ENCODE measurements around the gene RBM10.

The RBM10 gene

DNA sequence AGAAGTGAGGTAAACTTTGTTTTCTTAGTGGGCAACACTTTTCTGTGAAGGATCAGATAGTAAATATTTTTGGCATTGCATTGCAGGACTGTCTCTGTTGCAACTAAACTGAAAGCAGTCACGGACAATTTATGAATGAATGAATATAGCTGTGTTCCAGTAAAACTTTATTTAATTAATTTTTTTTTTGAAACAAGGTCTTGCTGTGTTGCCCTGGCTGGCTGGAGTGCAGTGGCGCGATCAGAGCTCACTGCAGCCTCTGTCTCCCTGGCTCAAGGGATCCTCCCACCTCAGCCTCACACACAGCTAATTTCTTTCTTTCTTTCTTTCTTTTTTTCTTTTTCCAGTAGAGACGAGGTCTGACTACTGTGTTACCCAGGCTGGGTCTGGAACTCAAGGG lies 15.8 kb downstream of the RBM10 start:
- Histone ChIP-seq H3K4me1 (peaks cover 0 to 4% (median 0%) of the 10 kb centered on the region in 10 experiments; a peak in 6 of 20 replicates), H3K9me3 (replicated peaks in 1 of 11) (peaks cover 22 to 65% (median 42%) of the 10 kb centered on the region in 11 experiments), H3K27ac (no peak overlapping the region), H3K9ac (no peak overlapping the region), H3K4me3 (no peak overlapping the region), H4K20me1 (peaks cover 21 to 76% (median 47%) of the 10 kb centered on the region in 11 experiments; a peak in 20 of 22 replicates), H3K4me2 (no peak overlapping the region), H3K36me3 (peaks cover 31 to 88% (median 62%) of the 10 kb centered on the region in 11 experiments), H3K27me3 (peaks cover 0 to 31% (median 4%) of the 10 kb centered on the region in 11 experiments; a peak in 7 of 22 replicates)
- TF ChIP-seq Cebpa-rat (IDR thresholded peaks at IDR 0.05), result no peak

DNA sequence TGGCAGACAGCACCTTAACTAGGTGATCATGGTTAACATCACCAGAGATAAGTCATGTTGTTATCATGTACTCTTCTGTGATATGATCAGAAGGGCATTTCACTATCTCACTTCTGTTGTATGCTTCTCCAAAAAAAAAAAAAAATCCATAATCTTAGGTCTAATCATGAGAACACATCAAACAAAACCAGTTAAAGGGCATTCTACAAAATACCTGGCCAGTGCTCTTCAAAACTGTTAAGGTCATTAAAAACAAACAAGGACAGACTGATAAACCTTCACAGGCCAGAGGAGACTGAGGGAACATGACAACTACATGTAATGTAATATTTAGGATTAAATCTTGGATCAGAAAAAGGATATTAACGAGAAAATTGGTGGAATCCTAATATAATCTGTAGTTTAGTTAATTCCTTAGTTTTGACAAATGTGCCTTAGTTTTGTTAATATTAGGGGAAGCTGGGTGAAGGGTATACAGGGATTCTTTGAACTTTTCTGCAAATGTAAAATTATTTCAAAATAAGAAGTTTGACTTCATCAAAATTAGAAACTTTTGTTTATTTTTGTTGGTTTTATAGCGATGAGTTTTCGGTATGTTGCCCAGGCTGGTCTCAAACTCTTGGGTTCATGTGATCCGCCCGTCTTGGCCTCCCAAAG lies 18.0 kb downstream of the RBM10 start:
- H3K36me3 ChIP-seq, result peaks cover 13 to 65% (median 39%) of the 10 kb centered on the region in 11 experiments
- TF ChIP-seq Cebpa-rat (IDR thresholded peaks at IDR 0.05), result no peak
- H3K27me3 ChIP-seq, result peaks cover 0 to 24% (median 4%) of the 10 kb centered on the region in 11 experiments; a peak in 7 of 22 replicates
- H3K9me3 ChIP-seq (replicated peaks in 1 of 11), result peaks cover 16 to 49% (median 27%) of the 10 kb centered on the region in 11 experiments
- H3K4me1 ChIP-seq, result peaks cover 0 to 11% (median 3%) of the 10 kb centered on the region in 10 experiments; a peak in 6 of 20 replicates
- H3K4me3 ChIP-seq, result no peak overlapping the region
- H4K20me1 ChIP-seq, result peaks cover 9 to 70% (median 38%) of the 10 kb centered on the region in 11 experiments; a peak in 20 of 22 replicates
- no peak overlapping the region for H3K9ac ChIP-seq
- H3K27ac ChIP-seq, result no peak overlapping the region
- no peak overlapping the region for H3K4me2 ChIP-seq

DNA sequence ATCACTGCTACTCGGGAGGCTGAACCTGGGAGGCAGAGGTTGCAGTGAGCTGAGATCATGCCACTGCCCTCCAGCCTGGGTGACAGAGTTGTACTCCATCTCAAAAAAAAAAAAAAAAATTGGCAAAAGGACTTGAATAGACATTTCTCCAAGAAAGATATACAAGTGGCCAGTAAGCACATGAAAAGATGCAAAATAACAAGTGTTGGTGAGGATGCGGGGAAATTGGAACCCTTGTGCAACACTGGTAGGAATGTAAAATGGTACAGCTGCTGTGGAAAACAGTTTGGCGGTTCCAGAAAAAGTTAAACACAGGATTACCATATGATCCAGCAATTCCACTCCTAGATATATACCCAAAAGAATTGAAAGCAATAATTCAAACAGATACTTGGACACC lies 19.4 kb downstream of the RBM10 start:
- Histone ChIP-seq H4K20me1 (peaks cover 17 to 70% (median 43%) of the 10 kb centered on the region in 11 experiments; a peak in 21 of 22 replicates), H3K36me3 (peaks cover 15 to 63% (median 39%) of the 10 kb centered on the region in 11 experiments), H3K27ac (no peak overlapping the region), H3K4me1 (peaks cover 0 to 11% (median 3%) of the 10 kb centered on the region in 10 experiments; a peak in 6 of 20 replicates), H3K9me3 (replicated peaks in 1 of 11) (peaks cover 7 to 35% (median 17%) of the 10 kb centered on the region in 11 experiments; a peak in 19 of 22 replicates), H3K4me3 (no peak overlapping the region), H3K4me2 (no peak overlapping the region), H3K9ac (no peak overlapping the region), H3K27me3 (peaks cover 0 to 36% (median 12%) of the 10 kb centered on the region in 11 experiments; a peak in 10 of 22 replicates)
- TF ChIP-seq Cebpa-rat (IDR thresholded peaks at IDR 0.05), result no peak

DNA sequence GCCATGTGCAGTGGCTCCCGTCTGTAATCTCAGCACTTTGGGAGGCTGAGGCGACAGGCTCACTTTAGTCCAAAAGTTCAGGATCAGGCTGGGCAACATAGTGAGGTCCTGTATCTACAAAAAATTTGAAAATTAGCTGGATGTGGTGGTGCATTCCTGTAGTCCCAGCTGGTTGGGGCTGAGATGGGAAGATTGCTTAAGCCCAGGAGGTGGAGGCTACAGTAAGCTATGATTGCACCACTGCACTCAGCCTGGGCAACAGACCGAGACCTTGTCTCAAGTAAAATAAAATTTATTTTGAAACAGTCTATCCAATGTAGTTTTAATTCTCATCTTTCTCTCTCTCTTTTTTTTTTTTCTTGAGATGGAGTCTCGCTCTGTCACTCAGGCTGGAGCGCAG lies 21.1 kb downstream of the RBM10 start:
- H3K9ac ChIP-seq, result peak overlapping the region in 1 of 11 experiments; percentile 0; a peak in 2 of 22 replicates
- H3K9me3 ChIP-seq (replicated peaks in 1 of 11), result peaks cover 7 to 32% (median 17%) of the 10 kb centered on the region in 11 experiments; a peak in 19 of 22 replicates

DNA sequence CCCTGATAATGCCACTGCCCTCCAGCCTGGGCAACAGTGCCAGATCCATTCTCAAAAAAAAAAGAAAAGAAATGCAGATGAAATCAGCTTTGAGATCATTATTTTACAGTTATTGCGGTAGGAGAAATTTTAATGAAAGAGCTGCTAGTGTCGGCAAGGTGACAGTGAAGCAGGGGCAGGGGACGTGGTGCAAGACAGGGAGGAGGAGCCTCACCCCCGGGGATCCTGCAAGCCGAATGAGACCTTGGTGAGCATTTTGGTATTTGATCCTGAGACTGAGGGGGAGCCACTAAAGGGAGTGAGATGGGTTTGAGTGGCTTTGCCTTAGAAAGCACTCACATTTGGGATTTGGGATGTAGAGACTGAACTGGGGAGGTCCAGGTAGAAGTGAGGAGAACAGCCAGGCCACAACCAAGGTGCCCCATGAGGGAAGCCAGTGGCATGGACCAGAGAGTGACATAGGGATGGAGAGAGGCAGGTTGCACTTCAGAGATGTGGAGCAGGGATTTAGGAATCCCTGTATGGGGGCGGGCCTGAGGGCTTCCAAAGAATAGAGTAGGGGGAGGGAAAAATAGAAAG lies 23.6 kb downstream of the RBM10 start:
- no peak overlapping the region for H3K27ac ChIP-seq
- peaks cover 0 to 17% (median 11%) of the 10 kb centered on the region in 11 experiments; a peak in 17 of 22 replicates for H3K9me3 ChIP-seq (replicated peaks in 1 of 11)
- peaks cover 35 to 72% (median 57%) of the 10 kb centered on the region in 11 experiments for H3K36me3 ChIP-seq
- no peak overlapping the region for H3K9ac ChIP-seq
- peaks cover 0 to 11% (median 3%) of the 10 kb centered on the region in 10 experiments; a peak in 6 of 20 replicates for H3K4me1 ChIP-seq
- no peak overlapping the region for H3K4me2 ChIP-seq
- H3K27me3 ChIP-seq, result peaks cover 21 to 59% (median 45%) of the 10 kb centered on the region in 11 experiments; a peak in 21 of 22 replicates
- no peak overlapping the region for H3K4me3 ChIP-seq
- H4K20me1 ChIP-seq, result peaks cover 44 to 74% (median 66%) of the 10 kb centered on the region in 11 experiments; a peak in 21 of 22 replicates
- TF ChIP-seq Cebpa-rat (IDR thresholded peaks at IDR 0.05), result no peak

More for the DNA sequence above, 21.1 kb downstream of the RBM10 start:
- Histone ChIP-seq H3K36me3 (peaks cover 32 to 73% (median 56%) of the 10 kb centered on the region in 11 experiments), H3K27ac (peak overlapping the region in 6 of 11 experiments; percentile 6 to 53 (median 42); a peak in 8 of 22 replicates), H3K4me1 (peaks cover 0 to 11% (median 3%) of the 10 kb centered on the region in 10 experiments; a peak in 6 of 20 replicates), H4K20me1 (peaks cover 34 to 70% (median 49%) of the 10 kb centered on the region in 11 experiments; a peak in 21 of 22 replicates), H3K4me2 (peak overlapping the region in 5 of 11 experiments; percentile 7 to 28 (median 17); a peak in 5 of 22 replicates), H3K27me3 (peaks cover 4 to 40% (median 24%) of the 10 kb centered on the region in 11 experiments; a peak in 17 of 22 replicates), H3K4me3 (no peak overlapping the region)
- peak in 4 of 11 experiments; percentile 40 to 68 (median 52); a peak in 5 of 22 replicates for TF ChIP-seq Cebpa-rat (IDR thresholded peaks at IDR 0.05)

DNA sequence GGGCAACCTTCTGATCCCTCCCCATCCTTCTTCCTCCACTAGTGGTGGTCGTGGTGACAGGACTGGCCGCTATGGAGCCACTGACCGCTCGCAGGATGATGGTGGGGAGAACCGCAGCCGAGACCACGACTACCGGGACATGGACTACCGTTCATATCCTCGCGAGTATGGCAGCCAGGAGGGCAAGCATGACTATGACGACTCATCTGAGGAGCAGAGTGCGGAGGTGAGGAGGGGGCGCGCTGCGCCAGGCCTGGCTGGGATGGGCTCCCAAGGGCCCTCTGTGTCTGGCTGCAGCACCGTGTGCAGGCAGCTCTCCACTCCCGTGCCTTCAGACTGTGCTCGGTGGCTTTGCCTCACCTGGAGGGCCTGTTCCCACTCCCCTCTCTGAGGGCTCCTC lies 24.3 kb downstream of the RBM10 start:
- peaks cover 44 to 78% (median 69%) of the 10 kb centered on the region in 11 experiments; a peak in 21 of 22 replicates for H4K20me1 ChIP-seq

DNA sequence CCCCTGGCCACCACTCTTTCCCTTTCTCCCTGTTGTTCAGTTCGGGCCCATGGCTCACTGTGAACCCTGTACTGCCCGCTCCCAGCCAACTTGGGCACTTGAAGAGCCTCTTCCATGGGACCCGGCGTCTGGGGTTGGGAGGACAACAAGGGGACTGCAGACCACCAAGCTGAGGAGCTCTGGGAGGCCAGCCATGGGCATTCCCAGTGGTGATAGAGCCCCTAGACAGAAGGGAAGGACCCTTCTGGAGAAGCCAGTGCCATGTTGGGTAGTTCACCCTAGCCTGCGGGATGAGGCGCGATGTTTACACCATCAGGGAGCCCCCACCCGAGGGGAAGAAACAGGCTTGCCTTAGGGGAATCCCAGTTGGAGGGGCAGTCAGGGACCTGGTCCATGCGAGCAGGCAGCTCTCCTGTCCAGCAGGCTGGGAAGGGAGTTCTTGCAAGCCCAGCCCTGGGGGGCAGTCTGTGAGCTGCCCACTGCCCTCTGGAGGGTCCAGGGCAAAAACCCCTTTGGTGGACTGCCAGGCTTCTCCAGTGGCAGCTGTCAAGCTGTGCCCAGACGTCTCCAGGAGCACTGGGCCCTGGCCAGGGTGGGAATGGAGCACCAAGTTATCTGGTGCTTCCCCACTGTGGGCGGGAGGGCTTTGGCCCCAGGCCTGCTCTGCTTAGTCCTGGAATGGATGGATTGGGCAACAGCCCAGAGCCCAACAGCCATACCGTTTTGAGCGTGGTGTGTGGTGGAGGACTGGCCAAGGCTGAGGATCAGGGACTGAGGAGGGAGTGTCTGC lies 24.9 kb downstream of the RBM10 start:
- no peak overlapping the region for H3K9ac ChIP-seq
- H3K27ac ChIP-seq, result no peak overlapping the region
- no peak overlapping the region for H3K4me2 ChIP-seq
- H3K9me3 ChIP-seq (replicated peaks in 1 of 11), result peaks cover 0 to 4% (median 0%) of the 10 kb centered on the region in 11 experiments; a peak in 6 of 22 replicates
- H3K4me1 ChIP-seq, result peaks cover 0 to 11% (median 3%) of the 10 kb centered on the region in 10 experiments; a peak in 6 of 20 replicates
- H3K36me3 ChIP-seq, result peaks cover 44 to 68% (median 60%) of the 10 kb centered on the region in 11 experiments
- H4K20me1 ChIP-seq, result peaks cover 44 to 85% (median 66%) of the 10 kb centered on the region in 11 experiments; a peak in 21 of 22 replicates
- H3K4me3 ChIP-seq, result no peak overlapping the region
- no peak for TF ChIP-seq Cebpa-rat (IDR thresholded peaks at IDR 0.05)
- peaks cover 28 to 69% (median 54%) of the 10 kb centered on the region in 11 experiments; a peak in 21 of 22 replicates for H3K27me3 ChIP-seq

More for the DNA sequence above, 24.3 kb downstream of the RBM10 start:
- Histone ChIP-seq H3K9ac (no peak overlapping the region), H3K9me3 (replicated peaks in 1 of 11) (peaks cover 0 to 10% (median 6%) of the 10 kb centered on the region in 11 experiments; a peak in 17 of 22 replicates), H3K36me3 (peaks cover 39 to 67% (median 56%) of the 10 kb centered on the region in 11 experiments), H3K4me1 (peaks cover 0 to 11% (median 3%) of the 10 kb centered on the region in 10 experiments; a peak in 6 of 20 replicates), H3K27ac (no peak overlapping the region), H3K4me3 (no peak overlapping the region), H3K4me2 (no peak overlapping the region), H3K27me3 (peaks cover 24 to 64% (median 48%) of the 10 kb centered on the region in 11 experiments; a peak in 21 of 22 replicates)
- no peak for TF ChIP-seq Cebpa-rat (IDR thresholded peaks at IDR 0.05)
